Vagina (tissue), 2 donors: ENCODE data around the gene KLC4.

ENCODE experiments used
- POLR2A ChIP-seq, 2 donors: fragments of 450-650 bp; IDR thresholded peaks; one replicate each; pipeline ENCODE4 v1.6.1; 2017; ENCODE audit warnings: antibody characterized with exemption in 2 of 2, mild to moderate bottlenecking in 2 of 2, moderate library complexity in 2 of 2
- POLR2AphosphoS5 ChIP-seq, 2 donors: sonication (generic); formaldehyde crosslinking; IDR thresholded peaks; one replicate each; pipeline ENCODE4 v1.9.0; 2017; ENCODE audit warnings: antibody characterized with exemption in 2 of 2, mild to moderate bottlenecking in 2 of 2, low read depth in 1 of 2; ENCODE audit not compliant: insufficient read depth in 1 of 2

GRCh38 chr6:43092635-43093034 lies 33.2 kb downstream of the KLC4 start:
- TF ChIP-seq POLR2AphosphoS5 (IDR thresholded peaks at IDR 0.05; ENCODE audit: insufficient read depth in 1 of 2, low read depth in 1 of 2) (no peak), POLR2A (IDR thresholded peaks at IDR 0.05) (no peak)
